Mesodermal cell (in vitro differentiated cells): ENCODE results near the gene RTBDN.

Source experiments
- H3K27ac ChIP-seq: 2 replicates; pipeline ENCODE4 v1.7.0; 2013; ENCODE audit warnings: mild to moderate bottlenecking, low read depth, low read length, moderate library complexity; ENCODE audit not compliant: severe bottlenecking
- H3K36me3 ChIP-seq: 2 replicates; pipeline ENCODE4 v1.7.1; 2013; ENCODE audit warnings: mild to moderate bottlenecking, low read length, moderate library complexity; ENCODE audit not compliant: control insufficient read depth, insufficient read depth
- H3K4me1 ChIP-seq: one replicate; pipeline ENCODE4 v1.7.1; 2013; ENCODE audit warnings: mild to moderate bottlenecking, low read length; ENCODE audit not compliant: insufficient read depth, control insufficient read depth, poor library complexity, severe bottlenecking
- H3K4me3 ChIP-seq: 2 replicates; pipeline ENCODE4 v1.7.0; 2013; ENCODE audit warnings: low read length, control low read depth, mild to moderate bottlenecking; ENCODE audit not compliant: insufficient read depth, poor library complexity, severe bottlenecking; ENCODE audit errors: extremely low read depth
- H3K9me3 ChIP-seq: 2 replicates; pipeline ENCODE4 v1.7.1; 2013; ENCODE audit warnings: mild to moderate bottlenecking, low read length, moderate library complexity; ENCODE audit not compliant: control insufficient read depth
- WGBS, 2 experiments: methylation state at CpG; one replicate each; pipeline ENCODE4 v1.1.5; 2013; ENCODE audit warnings: missing lambda C conversion rate in 2 of 2; ENCODE audit not compliant: insufficient coverage in 2 of 2; 5-methylcytosine and 5-hydroxymethylcytosine counted together

The RTBDN gene

GRCh38 chr19:12790628-12791344 is 43.6 kb downstream of the RTBDN start:
- Histone ChIP-seq H3K36me3 (no peaks in the 10 kb centered on the region), H3K4me3 (peak overlapping the region; percentile 78), H3K4me1 (peaks cover 30% of the 10 kb centered on the region), H3K27ac (peak overlapping the region; percentile 84), H3K9me3 (no peaks in the 10 kb centered on the region)
- 6 to 9% methylated on average over 16 to 20 of the region's 22 CpGs for WGBS, 2 experiments

- 1% methylated on average over 46 to 49 of the region's 56 CpGs for WGBS, 2 experiments
- peak overlapping the region; percentile 84 for H3K27ac ChIP-seq
- H3K36me3 ChIP-seq: no peaks in the 10 kb centered on the region
- peaks cover 35% of the 10 kb centered on the region for H3K4me1 ChIP-seq
- no peaks in the 10 kb centered on the region for H3K9me3 ChIP-seq
- H3K4me3 ChIP-seq: peak overlapping the region; percentile 78
These were observed 44.3 kb downstream of the RTBDN start for GRCh38 chr19:12789904-12790619.

- Histone ChIP-seq H3K9me3 (no peaks in the 10 kb centered on the region), H3K4me1 (peaks cover 40% of the 10 kb centered on the region), H3K4me3 (peak overlapping the region; percentile 78), H3K36me3 (no peaks in the 10 kb centered on the region), H3K27ac (peak overlapping the region; percentile 84)
- 4 to 8% methylated on average over 21 to 29 of the region's 46 CpGs for WGBS, 2 experiments
These were observed 45.1 kb downstream of the RTBDN start for GRCh38 chr19:12789098-12789903.

- WGBS, 2 experiments: 10 to 17% methylated on average over 4 to 10 of the region's 12 CpGs
- Histone ChIP-seq H3K4me3 (peak overlapping the region; percentile 78), H3K9me3 (no peaks in the 10 kb centered on the region), H3K27ac (peak overlapping the region; percentile 84), H3K4me1 (peaks cover 46% of the 10 kb centered on the region), H3K36me3 (no peaks in the 10 kb centered on the region)
These were observed 45.7 kb downstream of the RTBDN start for GRCh38 chr19:12788682-12789097.

GRCh38 chr19:12788042-12788681 is 46.2 kb downstream of the RTBDN start:
- Histone ChIP-seq H3K9me3 (no peaks in the 10 kb centered on the region), H3K4me1 (peaks cover 52% of the 10 kb centered on the region), H3K4me3 (no peak overlapping the region), H3K36me3 (no peaks in the 10 kb centered on the region), H3K27ac (peak overlapping the region; percentile 84)
- WGBS, 2 experiments: 72 to 90% methylated on average over 3 to 4 of the region's 4 CpGs

- Histone ChIP-seq H3K9me3 (no peaks in the 10 kb centered on the region), H3K4me1 (peaks cover 53% of the 10 kb centered on the region), H3K36me3 (no peaks in the 10 kb centered on the region), H3K27ac (no peak overlapping the region), H3K4me3 (no peak overlapping the region)
- WGBS, 2 experiments: 95 to 97% methylated on average over 5 of the region's 10 CpGs
These were observed 46.9 kb downstream of the RTBDN start for GRCh38 chr19:12787458-12787857.

- WGBS, 2 experiments: 100% methylated on average over 2 of the region's 3 CpGs
- Histone ChIP-seq H3K4me3 (no peak overlapping the region), H3K27ac (no peak overlapping the region), H3K4me1 (peaks cover 53% of the 10 kb centered on the region), H3K36me3 (no peaks in the 10 kb centered on the region), H3K9me3 (no peaks in the 10 kb centered on the region)
These were observed 47.4 kb downstream of the RTBDN start for GRCh38 chr19:12786952-12787351.

GRCh38 chr19:12786141-12786870 is 48.1 kb downstream of the RTBDN start:
- Histone ChIP-seq H3K4me1 (peaks cover 53% of the 10 kb centered on the region), H3K9me3 (no peaks in the 10 kb centered on the region), H3K27ac (peak overlapping the region; percentile 41), H3K36me3 (no peaks in the 10 kb centered on the region), H3K4me3 (no peak overlapping the region)
- WGBS, 2 experiments: 93 to 95% methylated on average over 11 to 12 of the region's 18 CpGs

GRCh38 chr19:12785431-12786031 is 48.8 kb downstream of the RTBDN start:
- Histone ChIP-seq H3K9me3 (no peaks in the 10 kb centered on the region), H3K27ac (peak overlapping the region; percentile 41), H3K36me3 (no peaks in the 10 kb centered on the region), H3K4me3 (no peak overlapping the region), H3K4me1 (peaks cover 49% of the 10 kb centered on the region)
- 86 to 97% methylated on average over 3 to 4 of the region's 4 CpGs for WGBS, 2 experiments
